Breast epithelium (tissue), 3 donors: ENCODE data around the gene CRYBA2.

Experiments
- POLR2A ChIP-seq: fragments of 450-650 bp; IDR thresholded peaks from one replicate; pipeline ENCODE4 v1.6.1; 2016; ENCODE audit warnings: antibody characterized with exemption, mild to moderate bottlenecking, moderate library complexity
- TF ChIP-seq, protein P1 (sequence below), 3 donors: fragments of 450-650 bp; IDR thresholded peaks; one replicate each; pipeline ENCODE4 v1.5.1; 2016 to 2017; ENCODE audit warnings: antibody characterized with exemption in 3 of 3, mild to moderate bottlenecking in 3 of 3, moderate library complexity in 3 of 3

DNA sequence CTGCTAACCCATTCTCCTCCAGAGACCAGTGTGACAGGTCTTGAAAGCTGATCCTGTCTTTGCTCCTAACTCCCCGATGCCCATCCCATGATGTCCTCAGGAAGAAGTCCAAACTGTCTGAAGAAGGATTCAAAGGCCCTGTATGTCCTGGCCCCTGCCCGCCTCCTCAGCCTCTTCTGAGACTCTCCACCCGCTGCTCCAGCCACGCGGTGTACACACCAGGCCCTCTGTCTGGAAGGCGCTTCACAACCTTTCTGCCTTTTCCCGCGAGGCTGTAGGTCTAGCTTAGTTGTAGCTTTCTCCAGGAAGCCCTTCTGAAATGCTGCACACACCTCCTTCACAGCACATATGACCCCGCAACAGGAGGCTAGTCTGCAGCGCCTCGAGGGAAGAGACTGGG, 23.5 kb upstream of the CRYBA2 start:
- TF ChIP-seq, protein P1, sequence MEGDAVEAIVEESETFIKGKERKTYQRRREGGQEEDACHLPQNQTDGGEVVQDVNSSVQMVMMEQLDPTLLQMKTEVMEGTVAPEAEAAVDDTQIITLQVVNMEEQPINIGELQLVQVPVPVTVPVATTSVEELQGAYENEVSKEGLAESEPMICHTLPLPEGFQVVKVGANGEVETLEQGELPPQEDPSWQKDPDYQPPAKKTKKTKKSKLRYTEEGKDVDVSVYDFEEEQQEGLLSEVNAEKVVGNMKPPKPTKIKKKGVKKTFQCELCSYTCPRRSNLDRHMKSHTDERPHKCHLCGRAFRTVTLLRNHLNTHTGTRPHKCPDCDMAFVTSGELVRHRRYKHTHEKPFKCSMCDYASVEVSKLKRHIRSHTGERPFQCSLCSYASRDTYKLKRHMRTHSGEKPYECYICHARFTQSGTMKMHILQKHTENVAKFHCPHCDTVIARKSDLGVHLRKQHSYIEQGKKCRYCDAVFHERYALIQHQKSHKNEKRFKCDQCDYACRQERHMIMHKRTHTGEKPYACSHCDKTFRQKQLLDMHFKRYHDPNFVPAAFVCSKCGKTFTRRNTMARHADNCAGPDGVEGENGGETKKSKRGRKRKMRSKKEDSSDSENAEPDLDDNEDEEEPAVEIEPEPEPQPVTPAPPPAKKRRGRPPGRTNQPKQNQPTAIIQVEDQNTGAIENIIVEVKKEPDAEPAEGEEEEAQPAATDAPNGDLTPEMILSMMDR (IDR thresholded peaks at IDR 0.05) = no peak
- no peak for TF ChIP-seq POLR2A
